ENCODE data around the gene EFCAB6.

Gene EFCAB6

GRCh38 chr22:43744700-43745410, 67.2 kb downstream of the EFCAB6 start:
- DNase-seq = no peak

GRCh38 chr22:43743929-43744643, 68.0 kb downstream of the EFCAB6 start:
- no peak for DNase-seq

- DNase-seq = no peak
Observed at GRCh38 chr22:43743131-43743530, 69.0 kb downstream of the EFCAB6 start.

GRCh38 chr22:43742154-43742950, 69.8 kb downstream of the EFCAB6 start:
- DNase-seq = no peak

- no peak for DNase-seq
Observed at GRCh38 chr22:43740587-43741270, 71.4 kb downstream of the EFCAB6 start.

- no peak for DNase-seq
Observed at GRCh38 chr22:43739851-43740379, 72.2 kb downstream of the EFCAB6 start.

GRCh38 chr22:43737150-43737828, 74.8 kb downstream of the EFCAB6 start:
- no peak for DNase-seq

GRCh38 chr22:43736651-43737050, 75.5 kb downstream of the EFCAB6 start:
- no peak for DNase-seq

GRCh38 chr22:43734370-43735150, 77.5 kb downstream of the EFCAB6 start:
- no peak for DNase-seq

GRCh38 chr22:43733138-43733537, 79.0 kb downstream of the EFCAB6 start:
- no peak for DNase-seq

GRCh38 chr22:43731988-43732387, 80.1 kb downstream of the EFCAB6 start:
- DNase-seq = no peak

- no peak for DNase-seq
Observed at GRCh38 chr22:43726964-43727543, 85.1 kb downstream of the EFCAB6 start.

- no peak for DNase-seq
Observed at GRCh38 chr22:43726322-43726721, 85.8 kb downstream of the EFCAB6 start.

GRCh38 chr22:43723816-43724215, 88.3 kb downstream of the EFCAB6 start:
- DNase-seq = no peak

- no peak for DNase-seq
Observed at GRCh38 chr22:43722444-43722843, 89.7 kb downstream of the EFCAB6 start.

GRCh38 chr22:43720716-43721115, 91.4 kb downstream of the EFCAB6 start:
- no peak for DNase-seq

GRCh38 chr22:43714104-43714503, 98.0 kb downstream of the EFCAB6 start:
- DNase-seq = no peak

GRCh38 chr22:43711681-43712080, 100.4 kb downstream of the EFCAB6 start:
- DNase-seq = no peak

- DNase-seq = no peak
Observed at GRCh38 chr22:43707648-43708047, 104.5 kb downstream of the EFCAB6 start.

- DNase-seq = no peak
Observed at GRCh38 chr22:43706571-43707328, 105.4 kb downstream of the EFCAB6 start.
